DND-41 (cell line): ENCODE data around the gene CDC25C.
"Not testable (repeated sequence)": the region's sequence is repeated elsewhere in the genome, so short reads cannot be mapped to it uniquely, and the experiment has no call there.

Source experiments
- ATAC-seq: fragments of 200-7000 bp; cut with Tn5 transposase; 3 replicates; pipeline ENCODE4 v1.9.1; 2021; ENCODE audit warnings: low read depth; ENCODE audit not compliant: insufficient read depth
- DNase-seq: peaks from one replicate; pipeline ENCODE4 v3.0.0-alpha.2; 2020
- H2AFZ ChIP-seq: 2 replicates; pipeline ENCODE4 v1.6.0; 2012; ENCODE audit warnings: low read depth, low read length
- H3K27ac ChIP-seq: 2 replicates; pipeline ENCODE4 v1.5.1; 2012; ENCODE audit warnings: low read length, inconsistent platforms
- H3K27me3 ChIP-seq: fragments of 200-600 bp; sonication (generic); 2 replicates; pipeline ENCODE4 v1.6.0; 2012; ENCODE audit warnings: low read length, mild to moderate bottlenecking, inconsistent platforms; ENCODE audit not compliant: insufficient read depth, poor library complexity
- H3K36me3 ChIP-seq: 2 replicates; pipeline ENCODE4 v1.5.1; 2012; ENCODE audit warnings: low read length, inconsistent platforms; ENCODE audit not compliant: insufficient read depth
- H3K4me1 ChIP-seq: 2 replicates; pipeline ENCODE4 v1.5.1; 2012; ENCODE audit warnings: mild to moderate bottlenecking, low read length; ENCODE audit not compliant: insufficient read depth
- H3K4me2 ChIP-seq: 2 replicates; pipeline ENCODE4 v1.6.0; 2012; ENCODE audit warnings: mild to moderate bottlenecking, moderate library complexity, low read length, inconsistent platforms; ENCODE audit not compliant: insufficient read depth
- H3K4me3 ChIP-seq, 2 experiments: fragments of 200-600 bp in 1 of 2; shearing (Covaris generic) in 1 of 2; 2 replicates each; pipeline ENCODE4 v1.5.1; 2012 to 2016; ENCODE audit warnings: inconsistent platforms in 2 of 2, low read length in 2 of 2, mild to moderate bottlenecking in 2 of 2, low read depth in 1 of 2, moderate library complexity in 1 of 2
- H3K79me2 ChIP-seq: 2 replicates; pipeline ENCODE4 v1.6.0; 2012; ENCODE audit warnings: low read length, inconsistent platforms; ENCODE audit not compliant: insufficient read depth
- H3K9ac ChIP-seq: 2 replicates; pipeline ENCODE4 v1.6.0; 2012; ENCODE audit warnings: low read depth, mild to moderate bottlenecking, inconsistent platforms, low read length, moderate library complexity
- H3K9me3 ChIP-seq: 2 replicates; pipeline ENCODE4 v1.5.1; 2012; ENCODE audit warnings: low read length, moderate library complexity, mild to moderate bottlenecking, inconsistent platforms; ENCODE audit not compliant: insufficient read depth, severe bottlenecking
- H4K20me1 ChIP-seq: 2 replicates; pipeline ENCODE4 v1.6.0; 2012; ENCODE audit warnings: low read length; ENCODE audit not compliant: insufficient read depth
- EZH2 ChIP-seq: IDR thresholded peaks from 3 replicates; pipeline ENCODE4 v1.6.1; 2012; ENCODE audit warnings: borderline replicate concordance, low read depth, mild to moderate bottlenecking, moderate library complexity, low read length, inconsistent platforms; ENCODE audit not compliant: severe bottlenecking
- TF ChIP-seq, protein P1 (sequence below): IDR thresholded peaks from 2 replicates; pipeline ENCODE4 v1.5.1; 2012; ENCODE audit warnings: borderline replicate concordance, low read length, moderate library complexity, mild to moderate bottlenecking; ENCODE audit not compliant: poor library complexity, severe bottlenecking; ENCODE audit errors: extremely low read depth

The CDC25C gene

DNA sequence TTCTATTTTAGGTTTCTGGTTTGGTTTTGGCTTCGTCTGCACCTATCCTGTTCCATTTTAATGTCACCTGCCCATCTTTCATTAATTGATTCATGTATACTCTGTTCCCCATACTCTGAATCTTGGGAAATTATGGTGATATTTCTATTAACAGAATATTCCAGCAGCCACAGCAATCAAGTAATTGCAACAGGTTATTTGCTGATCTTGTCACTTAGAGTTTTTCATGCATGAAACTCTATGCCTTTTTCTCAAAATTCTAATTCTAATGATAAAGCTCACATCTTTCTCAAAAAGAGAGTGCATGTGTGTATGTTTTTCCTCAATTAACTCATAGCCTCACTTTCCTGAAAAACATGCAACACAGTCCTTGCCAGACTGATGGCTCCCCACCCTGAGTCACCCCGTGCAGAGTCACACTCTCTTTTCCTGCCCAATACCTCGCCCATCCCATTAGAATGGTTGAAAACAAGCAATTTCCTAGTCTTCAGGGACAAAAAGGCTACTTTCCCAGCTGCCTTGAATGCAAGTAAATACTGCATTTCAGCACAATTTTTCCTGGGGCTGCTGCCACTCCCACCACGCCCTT is 72.8 kb downstream of the CDC25C start:
- Histone ChIP-seq H3K9me3 (no peaks in the 10 kb centered on the region), H3K27me3 (no peaks in the 10 kb centered on the region), H2AFZ (no peak overlapping the region), H3K9ac (no peak overlapping the region), H3K79me2 (no peaks in the 10 kb centered on the region), H3K36me3 (no peaks in the 10 kb centered on the region), H3K27ac (no peak overlapping the region), H3K4me3 (no peak overlapping the region), H3K4me1 (no peaks in the 10 kb centered on the region), H3K4me2 (no peak overlapping the region), H4K20me1 (no peaks in the 10 kb centered on the region)
- TF ChIP-seq, protein P1, sequence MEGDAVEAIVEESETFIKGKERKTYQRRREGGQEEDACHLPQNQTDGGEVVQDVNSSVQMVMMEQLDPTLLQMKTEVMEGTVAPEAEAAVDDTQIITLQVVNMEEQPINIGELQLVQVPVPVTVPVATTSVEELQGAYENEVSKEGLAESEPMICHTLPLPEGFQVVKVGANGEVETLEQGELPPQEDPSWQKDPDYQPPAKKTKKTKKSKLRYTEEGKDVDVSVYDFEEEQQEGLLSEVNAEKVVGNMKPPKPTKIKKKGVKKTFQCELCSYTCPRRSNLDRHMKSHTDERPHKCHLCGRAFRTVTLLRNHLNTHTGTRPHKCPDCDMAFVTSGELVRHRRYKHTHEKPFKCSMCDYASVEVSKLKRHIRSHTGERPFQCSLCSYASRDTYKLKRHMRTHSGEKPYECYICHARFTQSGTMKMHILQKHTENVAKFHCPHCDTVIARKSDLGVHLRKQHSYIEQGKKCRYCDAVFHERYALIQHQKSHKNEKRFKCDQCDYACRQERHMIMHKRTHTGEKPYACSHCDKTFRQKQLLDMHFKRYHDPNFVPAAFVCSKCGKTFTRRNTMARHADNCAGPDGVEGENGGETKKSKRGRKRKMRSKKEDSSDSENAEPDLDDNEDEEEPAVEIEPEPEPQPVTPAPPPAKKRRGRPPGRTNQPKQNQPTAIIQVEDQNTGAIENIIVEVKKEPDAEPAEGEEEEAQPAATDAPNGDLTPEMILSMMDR = no peak
- no peak for TF ChIP-seq EZH2
- DNase-seq = no peak
- ATAC-seq = no peak

DNA sequence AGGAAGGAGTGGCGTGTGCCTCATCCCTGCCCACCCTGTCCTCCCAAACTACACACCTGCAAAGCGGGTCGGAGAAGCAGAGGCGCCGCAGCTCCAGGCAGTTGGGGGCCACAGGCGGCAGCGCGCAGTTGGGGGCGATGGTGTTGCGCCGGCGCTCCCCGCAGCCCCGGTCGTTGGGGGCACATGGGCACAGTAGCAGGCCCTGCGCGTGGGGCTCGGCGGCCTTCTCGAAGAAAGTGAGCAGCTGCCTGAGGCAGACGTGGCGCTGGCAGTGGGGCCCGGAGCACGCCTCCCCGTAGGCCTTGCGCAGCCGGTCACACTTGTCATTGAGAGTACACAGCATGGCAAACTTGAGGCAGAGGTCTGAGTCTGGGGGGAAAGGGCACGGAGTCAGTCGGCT is 74.0 kb downstream of the CDC25C start:
- H2AFZ ChIP-seq = no peak overlapping the region
- no peaks in the 10 kb centered on the region for H3K79me2 ChIP-seq
- H3K4me1 ChIP-seq = no peaks in the 10 kb centered on the region
- ATAC-seq = no peak
- H3K4me3 ChIP-seq = no peak overlapping the region
- H3K4me2 ChIP-seq = no peak overlapping the region
- no peak for TF ChIP-seq EZH2
- TF ChIP-seq, protein P1 = no peak
- no peaks in the 10 kb centered on the region for H3K27me3 ChIP-seq
- no peak overlapping the region for H3K27ac ChIP-seq
- H3K36me3 ChIP-seq = no peaks in the 10 kb centered on the region
- DNase-seq = no peak
- H4K20me1 ChIP-seq = no peaks in the 10 kb centered on the region
- no peaks in the 10 kb centered on the region for H3K9me3 ChIP-seq
- no peak overlapping the region for H3K9ac ChIP-seq

DNA sequence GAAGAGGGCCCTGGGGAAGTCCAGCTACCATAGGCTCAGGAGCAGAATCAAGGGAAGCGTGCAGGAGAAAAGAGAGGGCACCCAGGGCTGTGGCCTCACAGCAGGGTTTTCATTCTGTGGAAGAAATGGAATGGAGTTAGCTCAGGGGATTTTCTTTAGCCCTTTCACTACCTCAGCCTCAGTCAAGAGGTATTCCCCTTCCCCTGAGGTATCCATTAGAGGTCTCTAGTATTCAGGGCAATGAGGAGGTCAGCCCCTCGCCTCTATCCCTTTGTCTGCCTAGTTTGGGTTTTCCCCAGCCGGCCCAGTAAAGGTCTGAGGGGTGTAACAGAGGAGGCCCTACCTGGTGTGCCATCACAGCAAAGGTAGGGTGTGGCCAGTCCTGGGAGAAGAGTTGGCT is 78.7 kb downstream of the CDC25C start:
- TF ChIP-seq EZH2 = no peak
- TF ChIP-seq, protein P1 = no peak

DNA sequence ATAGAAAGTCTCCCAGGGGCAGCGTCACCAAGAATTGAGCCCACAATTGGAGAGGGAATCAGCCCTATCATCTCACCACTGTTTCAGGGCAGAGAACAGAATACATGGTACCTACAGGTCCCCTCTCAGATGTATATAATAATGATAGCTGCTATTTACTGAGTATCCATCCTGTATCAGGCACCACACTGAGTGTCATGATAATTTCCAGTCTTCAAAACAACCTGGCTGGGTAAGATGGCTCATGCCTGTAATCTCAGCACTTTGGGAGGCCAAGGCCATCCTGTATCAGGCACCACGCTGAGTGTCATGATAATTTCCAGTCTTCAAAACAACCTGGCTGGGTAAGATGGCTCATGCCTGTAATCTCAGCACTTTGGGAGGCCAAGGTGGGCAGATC is 83.8 kb downstream of the CDC25C start:
- not testable (repeated sequence) for H3K4me2 ChIP-seq, H3K27ac ChIP-seq, ATAC-seq, H3K4me1 ChIP-seq, H3K36me3 ChIP-seq, H3K9me3 ChIP-seq, H3K9ac ChIP-seq, DNase-seq, H3K4me3 ChIP-seq, H2AFZ ChIP-seq, H4K20me1 ChIP-seq, H3K27me3 ChIP-seq, H3K79me2 ChIP-seq

More for the DNA sequence above, 78.7 kb downstream of the CDC25C start:
- Histone ChIP-seq H3K4me3 (no peak overlapping the region), H3K27ac (no peak overlapping the region), H3K36me3 (no peaks in the 10 kb centered on the region), H3K9me3 (no peaks in the 10 kb centered on the region), H3K4me2 (no peak overlapping the region), H3K79me2 (no peaks in the 10 kb centered on the region), H2AFZ (no peak overlapping the region), H3K9ac (no peak overlapping the region), H3K4me1 (no peaks in the 10 kb centered on the region), H4K20me1 (no peaks in the 10 kb centered on the region), H3K27me3 (no peaks in the 10 kb centered on the region)
- no peak for ATAC-seq
- no peak for DNase-seq
